CD4-positive, alpha-beta T cell treated with Interleukin-4 for 4 hours (primary cell): Measurements from ENCODE around the gene IZUMO2.
"Not testable (repeated sequence)": the region's sequence is repeated elsewhere in the genome, so short reads cannot be mapped to it uniquely, and the experiment has no call there.

Experiments used
- DNase-seq: peaks from one replicate; pipeline ENCODE4 v3.0.0-alpha.2; 2020

The IZUMO2 gene

GRCh38 chr19:50134777-50135719 lies 28.0 kb downstream of the IZUMO2 start:
- DNase-seq: not testable (repeated sequence)

DNA sequence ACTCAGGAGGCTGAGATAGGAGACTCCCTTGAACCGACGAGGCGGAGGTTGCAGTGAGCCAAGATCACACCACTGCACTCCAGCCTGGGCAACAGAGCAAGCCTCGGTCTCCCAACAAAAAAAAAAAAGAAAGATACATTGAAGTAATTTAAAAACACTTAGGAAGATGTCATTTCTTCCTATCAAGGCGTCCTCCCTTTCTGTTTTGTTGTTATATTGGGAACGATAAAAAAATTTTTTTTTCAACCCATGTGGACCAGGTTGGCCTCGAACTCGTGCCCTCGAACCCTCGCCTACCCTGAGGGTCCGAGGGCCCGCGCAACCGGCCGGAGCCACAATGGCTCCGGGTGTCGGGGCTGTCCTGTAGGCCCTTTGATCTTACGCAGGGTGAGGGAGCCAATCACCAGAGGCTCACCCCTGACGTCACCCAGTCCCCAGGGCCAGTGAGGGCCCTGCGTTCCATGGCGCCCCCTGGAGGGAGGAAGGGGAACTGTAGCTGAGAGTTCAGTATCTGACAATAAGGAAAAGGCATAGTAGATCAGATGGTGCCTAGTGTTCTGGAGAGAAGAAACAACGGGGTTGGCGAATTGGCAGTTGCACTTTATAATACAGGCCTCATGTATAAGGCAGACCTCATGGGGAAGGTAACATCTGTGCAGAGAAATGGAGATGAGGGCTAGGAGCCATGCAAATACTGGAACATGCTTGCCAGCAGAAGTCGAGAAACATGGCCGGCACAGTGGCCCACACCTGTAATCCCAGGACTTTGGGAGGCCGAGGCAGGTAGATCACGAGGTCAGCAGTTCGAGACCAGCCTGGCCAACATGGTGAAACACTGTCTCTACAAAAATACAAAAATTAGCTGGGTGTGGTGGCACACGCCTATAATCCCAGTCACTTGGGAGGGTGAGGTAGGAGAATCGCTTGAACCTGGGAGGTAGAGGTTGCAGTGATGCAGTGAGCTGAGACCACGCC lies 29.3 kb downstream of the IZUMO2 start:
- DNase-seq: not testable (repeated sequence)

GRCh38 chr19:50104012-50104411 lies 59.1 kb downstream of the IZUMO2 start:
- DNase-seq: not testable (repeated sequence)

DNA sequence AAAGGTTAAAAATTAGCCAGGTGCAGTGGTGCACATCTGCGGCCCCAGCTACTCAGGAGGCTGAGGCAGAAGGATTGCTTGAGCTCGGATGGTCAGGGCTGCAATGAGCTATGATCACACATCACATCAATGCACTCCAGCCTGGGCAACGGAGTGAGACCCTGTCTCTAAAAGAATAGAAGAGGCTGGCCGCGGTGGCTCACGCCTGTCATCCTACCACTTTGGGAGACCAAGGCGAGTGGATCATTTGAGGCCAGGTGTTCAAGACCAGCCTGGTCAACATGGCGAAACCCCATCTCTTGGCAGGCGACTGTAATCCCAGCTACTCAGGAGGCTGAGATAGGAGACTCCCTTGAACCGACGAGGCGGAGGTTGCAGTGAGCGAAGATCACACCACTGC lies 59.7 kb downstream of the IZUMO2 start:
- DNase-seq: not testable (repeated sequence)
